ENCODE results near the gene RXFP4.
"Not testable (repeated sequence)": the region's sequence is repeated elsewhere in the genome, so short reads cannot be mapped to it uniquely, and the experiment has no call there.

The RXFP4 gene

DNA sequence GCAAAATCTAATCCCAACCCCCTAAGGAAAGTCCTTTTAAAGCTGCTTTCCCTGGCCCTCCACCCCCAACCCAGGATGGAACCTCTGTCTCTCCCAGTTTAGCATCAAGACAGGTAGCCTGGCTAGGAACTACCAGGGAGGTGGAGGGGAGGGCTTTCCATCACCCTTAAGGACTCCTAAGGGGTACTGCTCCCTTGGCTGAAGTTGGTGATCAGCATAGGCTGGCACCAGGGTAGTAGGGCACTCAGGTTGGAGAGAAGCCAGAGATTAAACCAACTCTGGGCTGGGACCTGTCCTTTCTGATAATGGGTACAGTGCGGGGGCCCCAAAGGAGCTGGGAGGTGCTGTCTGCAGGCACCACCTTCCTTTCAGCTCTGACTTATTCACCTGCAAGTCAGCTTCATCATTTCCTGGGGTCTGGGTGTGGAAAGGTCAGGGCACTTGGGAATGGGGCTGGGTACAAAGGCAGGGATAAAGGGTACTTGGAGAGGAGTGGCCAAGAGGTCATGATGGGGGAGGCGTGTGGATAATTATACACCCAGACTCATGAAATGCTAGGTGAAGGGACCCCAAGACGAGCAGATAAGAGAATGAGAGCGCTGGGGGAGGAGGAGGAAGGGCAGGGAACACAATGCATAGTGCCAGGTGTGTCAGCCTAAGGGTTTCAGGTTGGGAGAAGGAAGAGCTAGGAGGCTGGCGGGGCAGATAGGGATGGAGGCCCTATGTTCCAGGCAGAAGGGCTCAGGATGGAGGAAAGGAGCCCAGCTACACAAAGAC lies 35.7 kb downstream of the RXFP4 start:
- Histone ChIP-seq H3K27me3 (ENCODE audit: control insufficient read depth, insufficient read depth, low read length) (no peaks in the 10 kb centered on the region), H3K36me3 (ENCODE audit: control insufficient read depth, insufficient read depth, low read length) (peaks cover 3% of the 10 kb centered on the region), H3K4me3 (ENCODE audit: low read length) (peak overlapping the region; percentile 60), H3K4me1 (ENCODE audit: control insufficient read depth, insufficient read depth, low read length) (peaks cover 71% of the 10 kb centered on the region), H3K9ac (ENCODE audit: low read length) (peak overlapping the region; percentile 81), H3K9me3 (ENCODE audit: control insufficient read depth, low read length) (no peaks in the 10 kb centered on the region)

DNA sequence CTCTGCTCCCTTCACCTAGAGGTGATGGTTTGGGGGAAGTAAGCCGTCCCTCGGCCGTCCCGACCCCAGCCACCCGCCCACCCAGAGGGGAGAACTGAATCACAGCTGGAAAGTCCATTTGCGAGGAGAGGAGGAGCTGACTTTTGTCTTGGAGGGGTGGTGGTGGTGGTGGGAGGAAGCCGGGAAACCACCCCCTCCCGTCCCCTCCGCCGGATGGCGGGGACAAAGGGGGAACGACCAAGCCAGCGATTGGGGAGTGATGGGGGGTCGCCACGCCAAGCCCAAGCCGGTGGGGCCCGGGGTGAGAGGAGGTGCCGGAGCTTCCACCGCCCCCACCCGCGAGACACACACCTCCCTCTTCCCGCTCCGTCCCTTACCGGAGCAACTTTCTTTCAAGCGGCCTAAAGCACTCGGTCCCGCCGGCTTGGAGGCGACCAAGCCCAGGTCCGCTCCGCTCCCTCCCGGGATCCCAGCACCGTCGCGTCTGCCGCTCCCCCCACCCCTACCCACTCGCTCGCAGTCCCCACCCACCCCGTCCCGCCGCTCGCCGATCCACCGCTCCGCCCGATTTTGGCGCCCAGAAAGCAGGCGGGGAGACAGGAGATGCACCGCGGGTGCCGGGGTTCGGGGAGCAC lies 36.4 kb downstream of the RXFP4 start:
- Histone ChIP-seq H3K27me3 (ENCODE audit: control insufficient read depth, insufficient read depth, low read length) (no peaks in the 10 kb centered on the region), H3K9me3 (ENCODE audit: control insufficient read depth, low read length) (no peaks in the 10 kb centered on the region), H3K9ac (ENCODE audit: low read length) (peak overlapping the region; percentile 81), H3K36me3 (ENCODE audit: control insufficient read depth, insufficient read depth, low read length) (no peaks in the 10 kb centered on the region), H3K4me3 (ENCODE audit: low read length) (peak overlapping the region; percentile 60), H3K4me1 (ENCODE audit: control insufficient read depth, insufficient read depth, low read length) (peaks cover 73% of the 10 kb centered on the region)

DNA sequence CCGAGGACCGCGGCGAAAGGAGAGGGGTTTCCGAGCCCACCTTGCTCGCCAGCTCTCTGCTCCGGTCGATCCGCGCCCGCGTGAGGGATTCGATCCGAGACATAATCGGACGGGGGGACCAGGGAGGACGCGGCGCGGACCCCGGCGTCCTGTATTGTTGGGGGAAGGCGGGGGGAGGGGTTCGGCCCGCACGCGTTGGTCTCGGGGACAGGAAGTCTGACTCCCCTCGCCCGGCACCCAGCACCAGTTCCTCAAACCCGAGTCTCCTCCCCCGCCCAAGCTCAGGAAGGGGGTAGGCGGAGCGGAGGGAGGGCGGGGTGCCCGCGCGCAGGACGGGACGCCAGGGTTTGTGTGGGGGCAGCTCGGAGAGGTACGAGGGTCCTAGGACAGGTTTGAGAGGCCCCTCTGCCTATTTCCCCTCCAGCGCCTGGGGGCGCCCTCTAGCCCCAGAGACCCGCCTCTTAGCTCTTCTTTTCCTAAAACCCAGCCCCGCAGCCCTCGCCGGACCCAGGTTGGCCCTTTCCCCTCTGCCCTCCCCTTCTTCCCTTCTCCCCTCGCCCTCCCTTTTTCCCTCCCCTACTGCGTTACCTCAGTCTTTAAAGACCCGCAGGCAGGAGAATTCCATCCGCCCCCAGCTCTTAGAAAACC lies 37.0 kb downstream of the RXFP4 start, which contains the start of gene ARHGEF2:
Gene ARHGEF2, minus strand, starts transcription at position 223 of the 648 bp plus-strand sequence. Its CDS starts 120 bp downstream, at position 103.
- H3K4me3 ChIP-seq (ENCODE audit: low read length) = peak within 1 kb of the TSS; percentile 60
- peaks cover 73% of the 10 kb centered on the region for H3K4me1 ChIP-seq (ENCODE audit: control insufficient read depth, insufficient read depth, low read length)
- peak within 1 kb of the TSS; percentile 81 for H3K9ac ChIP-seq (ENCODE audit: low read length)
- no peaks in the 10 kb centered on the region for H3K36me3 ChIP-seq (ENCODE audit: control insufficient read depth, insufficient read depth, low read length)
- H3K9me3 ChIP-seq (ENCODE audit: control insufficient read depth, low read length) = no peaks in the 10 kb centered on the region
- no peaks in the 10 kb centered on the region for H3K27me3 ChIP-seq (ENCODE audit: control insufficient read depth, insufficient read depth, low read length)

DNA sequence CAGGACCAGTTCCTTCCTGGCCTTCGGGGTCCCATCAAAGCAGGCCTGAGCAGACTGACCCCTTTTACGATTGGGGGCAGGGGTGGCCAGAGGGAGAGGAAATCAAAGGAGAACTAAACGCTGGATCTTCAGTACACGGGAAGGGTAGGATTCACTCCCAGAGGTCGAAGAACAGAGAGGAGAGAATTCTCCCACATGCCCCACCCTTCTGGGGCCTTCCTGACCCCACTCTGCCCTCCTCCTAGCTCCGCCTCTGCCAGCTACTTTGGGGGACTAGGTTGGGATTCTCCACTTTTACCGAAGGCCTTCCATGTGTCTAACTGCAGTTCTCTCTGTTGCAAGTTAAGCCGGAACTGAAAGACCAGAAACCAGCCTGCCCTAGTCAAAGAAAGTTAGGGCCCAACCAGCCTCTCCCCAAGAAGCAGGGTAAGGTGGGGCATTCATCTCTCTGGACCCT lies 37.6 kb downstream of the RXFP4 start:
- Histone ChIP-seq H3K36me3 (ENCODE audit: control insufficient read depth, insufficient read depth, low read length) (no peaks in the 10 kb centered on the region), H3K9ac (ENCODE audit: low read length) (peak overlapping the region; percentile 81), H3K4me1 (ENCODE audit: control insufficient read depth, insufficient read depth, low read length) (peaks cover 77% of the 10 kb centered on the region), H3K27me3 (ENCODE audit: control insufficient read depth, insufficient read depth, low read length) (no peaks in the 10 kb centered on the region), H3K9me3 (ENCODE audit: control insufficient read depth, low read length) (no peaks in the 10 kb centered on the region), H3K4me3 (ENCODE audit: low read length) (peak overlapping the region; percentile 44)

DNA sequence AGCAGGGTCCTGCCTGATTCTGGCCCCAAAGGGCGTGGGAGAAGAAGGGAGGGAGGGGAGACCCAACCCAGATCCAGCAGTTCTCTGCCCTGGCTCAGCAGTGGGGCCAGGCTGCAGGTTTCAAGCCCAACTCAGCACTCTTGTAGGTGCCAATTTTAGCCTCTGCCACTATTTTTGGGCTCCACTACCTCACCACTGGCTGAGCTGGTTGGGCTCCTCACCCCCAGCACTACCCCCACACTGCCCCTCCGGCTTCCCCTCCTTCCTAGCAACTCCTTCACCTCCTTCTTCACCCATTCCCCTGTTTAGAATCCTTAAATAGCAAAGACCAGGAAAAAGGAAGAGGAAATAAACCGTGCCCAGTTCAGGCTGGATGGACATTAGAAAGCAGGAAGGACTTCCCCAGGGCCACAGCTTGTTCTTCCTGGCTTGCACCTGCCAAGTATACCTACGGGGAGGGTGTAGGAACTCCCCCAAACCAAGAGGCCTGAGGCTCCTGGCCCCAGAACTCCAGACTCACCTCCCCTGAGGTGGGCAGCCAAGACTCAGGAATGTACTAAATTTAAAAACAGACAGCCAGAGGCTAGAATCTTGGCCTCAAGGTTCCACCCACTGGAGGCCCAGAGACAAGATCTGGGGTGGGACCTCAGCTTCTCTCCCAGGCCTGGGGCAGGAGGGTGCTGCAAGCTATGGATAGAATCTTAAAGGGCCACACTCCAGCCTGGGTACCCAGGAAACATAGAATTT lies 38.3 kb downstream of the RXFP4 start:
- Histone ChIP-seq H3K4me3 (ENCODE audit: low read length) (peak overlapping the region; percentile 44), H3K36me3 (ENCODE audit: control insufficient read depth, insufficient read depth, low read length) (no peaks in the 10 kb centered on the region), H3K9ac (ENCODE audit: low read length) (peak overlapping the region; percentile 81), H3K27me3 (ENCODE audit: control insufficient read depth, insufficient read depth, low read length) (no peaks in the 10 kb centered on the region), H3K9me3 (ENCODE audit: control insufficient read depth, low read length) (no peaks in the 10 kb centered on the region), H3K4me1 (ENCODE audit: control insufficient read depth, insufficient read depth, low read length) (peaks cover 69% of the 10 kb centered on the region)

DNA sequence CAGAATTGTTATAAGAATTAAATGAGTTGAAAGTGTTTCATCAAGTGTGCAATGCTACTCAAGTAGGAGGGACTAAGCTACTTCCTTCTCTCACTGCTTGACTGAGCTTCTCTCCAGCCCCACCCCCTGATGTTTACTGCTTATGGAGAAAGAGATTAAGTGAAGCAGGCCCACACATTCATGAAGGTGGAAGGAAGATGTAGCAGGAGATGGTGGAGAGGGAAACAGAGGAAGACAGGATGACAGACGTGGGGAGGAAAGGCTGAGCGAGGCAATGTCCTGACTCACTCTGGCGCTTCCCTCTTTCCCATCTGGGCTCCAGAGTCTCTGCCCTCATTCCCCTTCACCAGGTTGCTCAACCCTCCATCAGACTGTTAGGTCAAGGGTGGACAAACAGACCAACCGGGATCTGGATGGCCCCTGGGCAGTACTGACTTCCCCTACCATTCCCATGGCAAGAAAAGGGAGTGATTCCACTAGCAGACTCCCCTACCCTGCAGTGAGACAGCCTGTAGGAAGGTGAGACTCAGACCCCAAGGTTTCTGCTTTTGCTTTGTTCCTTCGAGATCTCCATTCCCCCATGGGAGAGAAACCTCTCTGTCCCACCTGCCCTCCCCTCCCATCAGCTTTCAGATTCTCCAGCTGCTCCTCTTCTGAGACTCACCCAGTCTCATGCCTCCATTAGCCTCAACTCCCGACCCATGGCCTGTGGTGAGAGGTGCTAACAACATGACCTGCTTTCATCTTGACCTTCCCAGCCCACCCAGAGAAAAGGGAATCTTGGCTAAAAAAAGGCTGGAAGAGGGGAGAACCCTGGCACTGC lies 40.0 kb downstream of the RXFP4 start:
- Histone ChIP-seq H3K9ac (ENCODE audit: low read length) (no peak overlapping the region), H3K4me1 (ENCODE audit: control insufficient read depth, insufficient read depth, low read length) (peaks cover 54% of the 10 kb centered on the region), H3K4me3 (ENCODE audit: low read length) (no peak overlapping the region), H3K27me3 (ENCODE audit: control insufficient read depth, insufficient read depth, low read length) (no peaks in the 10 kb centered on the region), H3K36me3 (ENCODE audit: control insufficient read depth, insufficient read depth, low read length) (no peaks in the 10 kb centered on the region), H3K9me3 (ENCODE audit: control insufficient read depth, low read length) (no peaks in the 10 kb centered on the region)

DNA sequence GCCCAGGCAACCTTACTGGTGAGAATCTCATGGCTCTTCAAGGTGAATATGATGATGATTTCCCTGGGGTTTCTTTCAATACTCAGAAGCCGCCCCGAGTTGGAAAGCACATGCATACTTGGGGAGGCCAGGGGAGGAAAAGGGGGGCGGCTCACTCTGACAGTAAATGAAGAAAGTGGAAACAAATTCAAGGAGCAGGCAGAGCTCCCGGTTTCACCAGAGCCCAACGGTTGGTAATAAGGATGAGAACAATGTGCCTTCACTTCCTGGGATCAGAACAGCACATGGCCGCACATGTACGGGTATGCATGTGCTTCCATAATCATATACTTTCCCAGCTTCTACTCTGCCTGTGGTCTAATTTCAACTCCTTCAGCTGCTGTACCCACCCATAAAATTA lies 40.7 kb downstream of the RXFP4 start:
- Histone ChIP-seq H3K36me3 (ENCODE audit: control insufficient read depth, insufficient read depth, low read length) (no peaks in the 10 kb centered on the region), H3K4me1 (ENCODE audit: control insufficient read depth, insufficient read depth, low read length) (peaks cover 48% of the 10 kb centered on the region), H3K9me3 (ENCODE audit: control insufficient read depth, low read length) (no peaks in the 10 kb centered on the region), H3K9ac (ENCODE audit: low read length) (no peak overlapping the region), H3K4me3 (ENCODE audit: low read length) (no peak overlapping the region), H3K27me3 (ENCODE audit: control insufficient read depth, insufficient read depth, low read length) (no peaks in the 10 kb centered on the region)

DNA sequence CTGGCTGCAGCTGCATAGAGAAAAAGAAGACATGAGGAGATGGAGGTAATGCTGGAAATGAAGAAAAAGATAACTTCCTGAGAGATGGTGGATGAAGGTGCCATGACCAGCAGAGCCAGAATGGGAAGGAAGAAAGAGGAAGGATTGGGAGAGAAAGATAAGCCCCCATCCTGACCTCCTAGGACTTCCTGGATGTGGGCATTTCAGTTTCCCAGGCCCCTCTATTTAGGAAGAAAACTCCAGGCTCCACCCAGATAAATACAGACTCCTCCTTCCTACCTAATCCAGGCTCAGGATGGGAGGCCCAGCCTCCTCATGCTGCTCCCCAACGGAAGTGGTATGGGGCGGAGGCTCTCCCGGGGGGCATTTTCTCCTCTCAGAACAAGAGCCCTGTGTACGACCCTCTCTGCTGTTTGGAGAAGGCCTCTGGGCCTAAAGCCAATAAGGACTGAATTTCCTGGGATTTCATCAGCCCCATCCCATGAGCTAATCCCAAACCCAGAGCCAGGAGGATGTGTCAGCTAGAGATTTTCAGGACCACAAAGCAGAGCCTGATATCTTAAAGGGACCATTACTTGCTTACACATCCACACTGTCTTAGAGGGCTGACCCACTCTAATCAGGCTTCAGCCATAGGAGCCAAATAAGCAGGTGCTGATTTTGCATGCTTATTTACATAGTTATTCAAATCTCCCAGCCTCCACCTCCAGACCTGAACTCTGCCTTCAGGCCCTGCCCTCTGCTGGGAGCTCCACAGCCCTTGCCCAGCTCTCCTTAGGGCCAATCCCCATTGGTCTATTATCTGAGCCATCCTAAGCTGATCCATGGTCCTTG lies 42.0 kb downstream of the RXFP4 start:
- Histone ChIP-seq H3K9ac (ENCODE audit: low read length) (no peak overlapping the region), H3K36me3 (ENCODE audit: control insufficient read depth, insufficient read depth, low read length) (no peaks in the 10 kb centered on the region), H3K4me3 (ENCODE audit: low read length) (no peak overlapping the region), H3K27me3 (ENCODE audit: control insufficient read depth, insufficient read depth, low read length) (no peaks in the 10 kb centered on the region), H3K9me3 (ENCODE audit: control insufficient read depth, low read length) (no peaks in the 10 kb centered on the region), H3K4me1 (ENCODE audit: control insufficient read depth, insufficient read depth, low read length) (peaks cover 41% of the 10 kb centered on the region)

DNA sequence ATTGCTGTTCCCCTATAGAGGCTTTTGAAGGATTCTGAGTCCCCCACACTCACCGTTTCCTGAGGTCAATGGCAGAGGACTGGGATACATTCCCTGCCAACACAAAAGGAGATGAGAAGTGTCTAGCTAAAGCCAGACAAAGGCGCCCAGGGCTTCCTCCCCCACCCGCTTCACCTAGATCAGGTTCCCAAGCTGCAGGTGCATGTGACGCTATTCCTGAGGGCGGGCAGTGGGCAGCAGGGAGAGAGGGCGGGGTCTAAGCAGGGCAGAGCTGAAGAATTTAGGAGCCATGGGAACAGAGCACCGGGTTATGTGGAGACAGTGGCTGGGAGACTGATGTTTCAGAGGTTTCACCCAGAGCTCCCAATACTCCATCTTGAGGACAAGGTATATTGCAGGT lies 42.9 kb downstream of the RXFP4 start:
- H3K36me3 ChIP-seq (ENCODE audit: control insufficient read depth, insufficient read depth, low read length) = no peaks in the 10 kb centered on the region

DNA sequence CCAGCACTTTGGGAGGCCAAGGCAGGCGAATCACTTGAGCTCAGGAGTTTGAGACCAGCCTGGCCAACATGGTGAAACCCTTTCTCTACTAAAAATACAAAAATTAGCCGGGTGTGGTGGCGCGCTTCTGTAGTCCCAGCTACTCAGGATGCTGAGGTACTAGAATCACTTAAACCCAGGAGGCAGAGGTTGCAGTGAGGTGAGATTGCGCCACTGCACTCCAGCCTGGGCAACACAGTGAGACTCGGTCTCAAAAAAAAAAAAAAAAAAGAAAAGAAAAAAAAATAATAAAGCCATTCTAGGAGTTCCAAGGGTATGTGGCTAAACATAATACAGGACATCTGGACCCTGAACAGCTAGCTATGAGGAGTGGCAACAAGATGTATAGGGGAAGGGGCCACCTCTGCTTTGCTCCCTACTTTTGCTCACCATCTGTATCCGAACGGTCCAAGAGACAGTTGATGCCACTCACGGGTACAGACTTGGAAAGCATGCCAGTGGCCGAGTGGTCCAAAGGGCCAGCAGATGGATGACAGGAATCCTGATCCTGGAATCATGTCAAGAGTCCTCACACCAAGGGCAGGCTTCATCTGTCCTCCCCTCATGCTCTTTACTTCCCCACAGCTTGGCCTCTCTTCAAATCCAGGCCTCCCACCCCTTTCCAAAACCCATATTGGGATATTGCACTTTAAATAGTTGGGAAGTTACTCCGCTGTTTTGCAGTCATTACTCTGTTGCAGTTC lies 43.6 kb downstream of the RXFP4 start:
- H3K9me3 ChIP-seq (ENCODE audit: control insufficient read depth, low read length); H3K4me3 ChIP-seq (ENCODE audit: low read length); H3K27me3 ChIP-seq (ENCODE audit: control insufficient read depth, insufficient read depth, low read length); H3K9ac ChIP-seq (ENCODE audit: low read length); H3K36me3 ChIP-seq (ENCODE audit: control insufficient read depth, insufficient read depth, low read length): not testable (repeated sequence)
- peaks cover 35% of the 10 kb centered on the region for H3K4me1 ChIP-seq (ENCODE audit: control insufficient read depth, insufficient read depth, low read length)

More for the DNA sequence above, 42.9 kb downstream of the RXFP4 start:
- peaks cover 39% of the 10 kb centered on the region for H3K4me1 ChIP-seq (ENCODE audit: control insufficient read depth, insufficient read depth, low read length)
- H3K4me3 ChIP-seq (ENCODE audit: low read length) = no peak overlapping the region
- no peaks in the 10 kb centered on the region for H3K9me3 ChIP-seq (ENCODE audit: control insufficient read depth, low read length)
- no peak overlapping the region for H3K9ac ChIP-seq (ENCODE audit: low read length)
- H3K27me3 ChIP-seq (ENCODE audit: control insufficient read depth, insufficient read depth, low read length) = no peaks in the 10 kb centered on the region
